Measurements from ENCODE around the gene ASTN2. TPM values are rescaled to one million over a fixed set of nuclear protein-coding genes. Genes with fewer than 3 reads are reported as not detected.

Gene ASTN2
- total RNA-seq, 1 experiment from 2014 or later: 4.8 TPM

- POLR2A ChIA-PET: no interaction called here
- DNase-seq (ENCODE audit: low read depth, low spot score) (no peak), ATAC-seq (no peak)
- Histone ChIP-seq H2AFZ (ENCODE audit: low read depth, low read length, poor library complexity, severe bottlenecking) (no peak overlapping the region), H3K4me3 (replicated peaks in 1 of 2; ENCODE audit: low read depth in 1 of 2, low read length in 2 of 2) (no peak overlapping the region), H3K9me3 (ENCODE audit: control insufficient read depth in 1 of 2, insufficient read depth in 1 of 2, low read depth in 1 of 2, low read length in 2 of 2) (no peaks in the 10 kb centered on the region), H3K27ac (ENCODE audit: low read depth, low read length) (no peak overlapping the region), H3K79me2 (ENCODE audit: insufficient read depth, low read length) (no peaks in the 10 kb centered on the region), H3K27me3 (ENCODE audit: insufficient read depth, low read length) (peaks cover 16% of the 10 kb centered on the region), H3K9ac (ENCODE audit: low read length) (no peak overlapping the region), H3K9me2 (ENCODE audit: insufficient read depth) (no peaks in the 10 kb centered on the region), H3K36me3 (ENCODE audit: control insufficient read depth in 1 of 2, insufficient read depth in 2 of 2, low read length in 2 of 2) (no peaks in the 10 kb centered on the region), H3K4me2 (ENCODE audit: low read length) (no peak overlapping the region), H4K20me1 (ENCODE audit: insufficient read depth) (no peaks in the 10 kb centered on the region), H3K4me1 (ENCODE audit: control insufficient read depth in 1 of 2, insufficient read depth in 2 of 2, low read length in 2 of 2) (no peaks in the 10 kb centered on the region)
- BruUV-seq (replicated peaks): no TSS peak
- intact Hi-C loops (cut with micrococcal nuclease): no loop called here
- RAD21 ChIA-PET (ENCODE audit: low non-redundant PET in 1 of 2, low total read pairs in 2 of 2, uncharacterized antibody in 2 of 2, unreplicated experiment in 2 of 2): no interaction called here
- no peak for TF ChIP-seq TCF7L2 (IDR thresholded peaks at IDR 0.05; ENCODE audit: borderline replicate concordance, extremely low read depth, insufficient read depth, insufficient read length)
- no peak for TF ChIP-seq ATF3 (IDR thresholded peaks at IDR 0.05)
- TF ChIP-seq FOSL1 (IDR thresholded peaks at IDR 0.05; ENCODE audit: low read depth): no peak
- TF ChIP-seq POLR2AphosphoS5 (IDR thresholded peaks at IDR 0.05; ENCODE audit: low read depth, low read length): no peak
- no peak for TF ChIP-seq EZH2phosphoT487 (IDR thresholded peaks at IDR 0.05; ENCODE audit: borderline replicate concordance)
- TF ChIP-seq CBX3 (IDR thresholded peaks at IDR 0.05; ENCODE audit: low read depth): no peak
- TF ChIP-seq ZFX (IDR thresholded peaks at IDR 0.05): no peak
- TF ChIP-seq ZNF274 (IDR thresholded peaks at IDR 0.05; ENCODE audit: low read depth, low read length): no peak
- CTCF ChIA-PET: no interaction called here
Measured at GRCh38 chr9:116812231-116813030, 602.4 kb downstream of the ASTN2 start.

GRCh38 chr9:116809656-116810055 is 605.2 kb downstream of the ASTN2 start:
- no TSS peak for BruUV-seq (replicated peaks)
- H3K27ac ChIP-seq (ENCODE audit: low read depth, low read length): no peak overlapping the region
- no peak for DNase-seq (ENCODE audit: low read depth, low spot score)
- H3K4me1 ChIP-seq (ENCODE audit: control insufficient read depth in 1 of 2, insufficient read depth in 2 of 2, low read length in 2 of 2): no peaks in the 10 kb centered on the region
- ATAC-seq: no peak
- peaks cover 20% of the 10 kb centered on the region for H3K27me3 ChIP-seq (ENCODE audit: insufficient read depth, low read length)
- H3K79me2 ChIP-seq (ENCODE audit: insufficient read depth, low read length): no peaks in the 10 kb centered on the region
- intact Hi-C loops (cut with micrococcal nuclease): no loop called here
- H3K36me3 ChIP-seq (ENCODE audit: control insufficient read depth in 1 of 2, insufficient read depth in 2 of 2, low read length in 2 of 2): no peaks in the 10 kb centered on the region
- no peaks in the 10 kb centered on the region for H3K9me3 ChIP-seq (ENCODE audit: control insufficient read depth in 1 of 2, insufficient read depth in 1 of 2, low read depth in 1 of 2, low read length in 2 of 2)
- H3K4me3 ChIP-seq (replicated peaks in 1 of 2; ENCODE audit: low read depth in 1 of 2, low read length in 2 of 2): no peak overlapping the region
- RAD21 ChIA-PET (ENCODE audit: low non-redundant PET in 1 of 2, low total read pairs in 2 of 2, uncharacterized antibody in 2 of 2, unreplicated experiment in 2 of 2): no interaction called here
- H2AFZ ChIP-seq (ENCODE audit: low read depth, low read length, poor library complexity, severe bottlenecking): no peak overlapping the region
- H3K9me2 ChIP-seq (ENCODE audit: insufficient read depth): no peaks in the 10 kb centered on the region
- CTCF ChIA-PET: no interaction called here
- POLR2A ChIA-PET: no interaction called here
- no peaks in the 10 kb centered on the region for H4K20me1 ChIP-seq (ENCODE audit: insufficient read depth)
- TF ChIP-seq ELF1 (IDR thresholded peaks at IDR 0.05; ENCODE audit: borderline replicate concordance, low read depth) (no peak), ATF3 (IDR thresholded peaks at IDR 0.05) (no peak)
- no peak overlapping the region for H3K9ac ChIP-seq (ENCODE audit: low read length)
- H3K4me2 ChIP-seq (ENCODE audit: low read length): no peak overlapping the region
